Glutamatergic neuron (in vitro differentiated cells): ENCODE results near the gene HARS2. TPM values are rescaled to one million over a fixed set of nuclear protein-coding genes. Genes with fewer than 3 reads are reported as not detected.
"Not testable (repeated sequence)": the region's sequence is repeated elsewhere in the genome, so short reads cannot be mapped to it uniquely, and the experiment has no call there.

Experiments used
- DNase-seq: peaks from one replicate; pipeline ENCODE4 v3.0.0; 2022
- H3K27ac Mint-ChIP-seq: one replicate; pipeline ENCODE4 v1.8.0; 2020; ENCODE audit warnings: mild to moderate bottlenecking, mixed read lengths, inconsistent platforms; ENCODE audit not compliant: unreplicated experiment
- H3K27me3 Mint-ChIP-seq: one replicate; pipeline ENCODE4 v1.8.0; 2020; ENCODE audit warnings: mild to moderate bottlenecking, moderate library complexity, mixed read lengths, inconsistent platforms; ENCODE audit not compliant: unreplicated experiment
- H3K36me3 Mint-ChIP-seq: one replicate; pipeline ENCODE4 v1.8.0; 2020; ENCODE audit warnings: mild to moderate bottlenecking, mixed read lengths, inconsistent platforms; ENCODE audit not compliant: unreplicated experiment
- H3K4me1 Mint-ChIP-seq: one replicate; pipeline ENCODE4 v1.8.0; 2020; ENCODE audit warnings: mild to moderate bottlenecking, low read depth, mixed read lengths, inconsistent platforms; ENCODE audit not compliant: unreplicated experiment
- H3K4me3 Mint-ChIP-seq: one replicate; pipeline ENCODE4 v1.8.0; 2020; ENCODE audit warnings: mild to moderate bottlenecking, mixed read lengths, inconsistent platforms; ENCODE audit not compliant: unreplicated experiment
- H3K9me3 Mint-ChIP-seq: one replicate; pipeline ENCODE4 v1.8.0; 2020; ENCODE audit warnings: mild to moderate bottlenecking, moderate library complexity, mixed read lengths, inconsistent platforms; ENCODE audit not compliant: unreplicated experiment
- CTCF ChIP-seq: fragments of 200-600 bp; sonication (generic); IDR thresholded peaks from one replicate; pipeline ENCODE4 v1.5.0; 2021; ENCODE audit not compliant: partially characterized antibody, unreplicated experiment
- total RNA-seq: library from RNA; stranded (reverse); fragmentation: NEBNext Ultra II Directional; extraction: Animal tissue kit (Norgen Biotek cat#: 25700); gene quantifications from one replicate; pipeline ENCODE4 v1.2.1, GENCODE V29; 2021; ENCODE audit not compliant: unreplicated experiment

The HARS2 gene
- total RNA-seq, 1 donor from 2014 or later = 56.7 TPM

- H3K4me1 Mint-ChIP-seq = peaks cover 8% of the 10 kb centered on the region
- peaks cover 4% of the 10 kb centered on the region for H3K36me3 Mint-ChIP-seq
- TF ChIP-seq CTCF = no peak
- DNase-seq = no peak
- peaks cover 14% of the 10 kb centered on the region for H3K27me3 Mint-ChIP-seq
- peaks cover 8% of the 10 kb centered on the region for H3K9me3 Mint-ChIP-seq
- no peak overlapping the region for H3K4me3 Mint-ChIP-seq
- no peak overlapping the region for H3K27ac Mint-ChIP-seq
Observed at GRCh38 chr5:140713562-140714094, 22.4 kb downstream of the HARS2 start.

- DNase-seq, H3K36me3 Mint-ChIP-seq, H3K27ac Mint-ChIP-seq, H3K4me3 Mint-ChIP-seq, H3K9me3 Mint-ChIP-seq, H3K27me3 Mint-ChIP-seq, H3K4me1 Mint-ChIP-seq: not testable (repeated sequence)
Observed at GRCh38 chr5:140716238-140716637, 25.0 kb downstream of the HARS2 start.

- no peak for DNase-seq
- H3K36me3 Mint-ChIP-seq = no peaks in the 10 kb centered on the region
- no peaks in the 10 kb centered on the region for H3K4me1 Mint-ChIP-seq
- TF ChIP-seq CTCF = no peak
- H3K27me3 Mint-ChIP-seq = peaks cover 5% of the 10 kb centered on the region
- no peak overlapping the region for H3K27ac Mint-ChIP-seq
- H3K4me3 Mint-ChIP-seq = no peak overlapping the region
- no peaks in the 10 kb centered on the region for H3K9me3 Mint-ChIP-seq
Observed at GRCh38 chr5:140718266-140718592, 27.0 kb downstream of the HARS2 start.

GRCh38 chr5:140720738-140721137, 29.5 kb downstream of the HARS2 start:
- not testable (repeated sequence) for H3K4me3 Mint-ChIP-seq, H3K9me3 Mint-ChIP-seq, DNase-seq, H3K27me3 Mint-ChIP-seq, H3K27ac Mint-ChIP-seq, H3K36me3 Mint-ChIP-seq, H3K4me1 Mint-ChIP-seq

GRCh38 chr5:140721395-140721794, 30.1 kb downstream of the HARS2 start:
- H3K36me3 Mint-ChIP-seq, H3K4me1 Mint-ChIP-seq, H3K4me3 Mint-ChIP-seq, H3K27ac Mint-ChIP-seq, H3K9me3 Mint-ChIP-seq, DNase-seq: not testable (repeated sequence)
- peaks cover 11% of the 10 kb centered on the region for H3K27me3 Mint-ChIP-seq

GRCh38 chr5:140725799-140726471, 34.7 kb downstream of the HARS2 start:
- DNase-seq = peak; percentile 64
- Mint-ChIP-seq H3K27ac (peak overlapping the region; percentile 60), H3K36me3 (no peaks in the 10 kb centered on the region), H3K4me1 (peaks cover 3% of the 10 kb centered on the region), H3K27me3 (peaks cover 9% of the 10 kb centered on the region), H3K9me3 (peaks cover 4% of the 10 kb centered on the region), H3K4me3 (peak overlapping the region; percentile 86)
- no peak for TF ChIP-seq CTCF
